Type B pancreatic cell (in vitro differentiated cells): ENCODE results near the gene SIGLEC6. TPM values are rescaled to one million over a fixed set of nuclear protein-coding genes. Genes with fewer than 3 reads are reported as not detected.

ENCODE experiments used
- DNase-seq: peaks from one replicate; pipeline ENCODE4 v3.0.0; 2021; ENCODE audit warnings: mixed read lengths; ENCODE audit not compliant: unreplicated experiment; ENCODE audit errors: extremely low spot score
- H3K27ac Mint-ChIP-seq: 2 replicates; pipeline ENCODE4 v1.8.0; 2021; ENCODE audit warnings: mild to moderate bottlenecking, mixed read lengths
- H3K27me3 Mint-ChIP-seq: 2 replicates; pipeline ENCODE4 v1.8.0; 2021; ENCODE audit warnings: mixed read lengths
- H3K36me3 Mint-ChIP-seq: 2 replicates; pipeline ENCODE4 v1.8.0; 2021; ENCODE audit warnings: mixed read lengths
- H3K4me1 Mint-ChIP-seq: one replicate; pipeline ENCODE4 v1.8.0; 2021; ENCODE audit warnings: mixed read lengths; ENCODE audit not compliant: unreplicated experiment
- H3K4me3 Mint-ChIP-seq: 2 replicates; pipeline ENCODE4 v1.8.0; 2021; ENCODE audit warnings: mild to moderate bottlenecking, mixed read lengths
- H3K9me3 Mint-ChIP-seq: 2 replicates; pipeline ENCODE4 v1.8.0; 2021; ENCODE audit warnings: mixed read lengths
- total RNA-seq: library from RNA; stranded (reverse); gene quantifications from 2 replicates; pipeline ENCODE4 v1.2.1, GENCODE V29; 2021; ENCODE audit warnings: low replicate concordance
- TF ChIP-seq, protein P1 (sequence below): fragments of 200-600 bp; sonication (generic); conservative IDR thresholded peaks from 2 replicates; pipeline ENCODE4 v1.5.0; 2021; ENCODE audit warnings: antibody characterized with exemption, mild to moderate bottlenecking

Gene SIGLEC6
- total RNA-seq, 1 donor from 2014 or later = not detected

DNA sequence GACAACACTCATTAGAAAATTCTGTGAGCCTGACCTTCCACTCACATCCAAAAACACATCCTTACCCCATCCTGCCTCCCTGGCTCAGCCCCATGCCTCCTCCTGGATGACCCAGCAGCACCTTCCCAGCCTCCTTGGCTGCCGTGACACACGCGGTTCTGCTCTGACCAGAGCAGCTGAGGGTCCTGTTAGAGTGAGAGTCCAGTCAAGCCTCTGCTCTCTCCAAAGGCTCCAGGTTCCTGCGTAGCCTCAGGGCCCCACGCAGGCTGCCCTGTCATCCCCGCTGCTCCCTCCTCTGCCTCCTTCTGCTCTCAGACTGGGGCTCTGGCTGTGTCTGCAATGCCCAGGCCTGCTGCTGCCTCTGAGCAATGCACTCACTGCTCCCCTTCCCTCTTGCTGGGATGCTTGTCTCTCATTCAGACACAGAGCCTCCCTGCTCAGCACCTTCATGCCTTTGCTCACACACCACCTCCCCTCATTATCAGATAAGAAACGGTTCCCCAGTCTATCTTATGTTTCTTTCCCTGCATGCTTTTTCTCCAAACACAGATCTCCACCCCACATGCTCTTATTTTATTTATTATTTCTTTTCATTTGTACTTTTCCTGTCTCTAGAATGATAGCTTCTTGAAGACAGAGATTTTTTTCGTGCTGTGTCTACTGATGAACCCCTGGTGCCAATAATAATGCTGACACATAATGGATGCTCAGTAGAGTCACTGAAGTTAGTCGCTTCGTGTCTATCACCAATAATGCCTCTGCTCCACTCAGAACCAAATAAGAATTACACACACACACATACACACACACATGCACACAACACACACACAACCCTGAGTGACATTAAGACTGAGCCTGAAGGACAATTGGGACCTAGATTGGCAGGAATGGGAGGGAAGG, 10.2 kb upstream of the SIGLEC6 start:
- no peaks in the 10 kb centered on the region for H3K4me1 Mint-ChIP-seq
- H3K9me3 Mint-ChIP-seq = peaks cover 4% of the 10 kb centered on the region
- peaks cover 20% of the 10 kb centered on the region for H3K27me3 Mint-ChIP-seq
- no peak for DNase-seq
- H3K4me3 Mint-ChIP-seq = no peak overlapping the region
- TF ChIP-seq, protein P1, sequence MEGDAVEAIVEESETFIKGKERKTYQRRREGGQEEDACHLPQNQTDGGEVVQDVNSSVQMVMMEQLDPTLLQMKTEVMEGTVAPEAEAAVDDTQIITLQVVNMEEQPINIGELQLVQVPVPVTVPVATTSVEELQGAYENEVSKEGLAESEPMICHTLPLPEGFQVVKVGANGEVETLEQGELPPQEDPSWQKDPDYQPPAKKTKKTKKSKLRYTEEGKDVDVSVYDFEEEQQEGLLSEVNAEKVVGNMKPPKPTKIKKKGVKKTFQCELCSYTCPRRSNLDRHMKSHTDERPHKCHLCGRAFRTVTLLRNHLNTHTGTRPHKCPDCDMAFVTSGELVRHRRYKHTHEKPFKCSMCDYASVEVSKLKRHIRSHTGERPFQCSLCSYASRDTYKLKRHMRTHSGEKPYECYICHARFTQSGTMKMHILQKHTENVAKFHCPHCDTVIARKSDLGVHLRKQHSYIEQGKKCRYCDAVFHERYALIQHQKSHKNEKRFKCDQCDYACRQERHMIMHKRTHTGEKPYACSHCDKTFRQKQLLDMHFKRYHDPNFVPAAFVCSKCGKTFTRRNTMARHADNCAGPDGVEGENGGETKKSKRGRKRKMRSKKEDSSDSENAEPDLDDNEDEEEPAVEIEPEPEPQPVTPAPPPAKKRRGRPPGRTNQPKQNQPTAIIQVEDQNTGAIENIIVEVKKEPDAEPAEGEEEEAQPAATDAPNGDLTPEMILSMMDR = no peak
- H3K27ac Mint-ChIP-seq = no peak overlapping the region
- no peaks in the 10 kb centered on the region for H3K36me3 Mint-ChIP-seq

DNA sequence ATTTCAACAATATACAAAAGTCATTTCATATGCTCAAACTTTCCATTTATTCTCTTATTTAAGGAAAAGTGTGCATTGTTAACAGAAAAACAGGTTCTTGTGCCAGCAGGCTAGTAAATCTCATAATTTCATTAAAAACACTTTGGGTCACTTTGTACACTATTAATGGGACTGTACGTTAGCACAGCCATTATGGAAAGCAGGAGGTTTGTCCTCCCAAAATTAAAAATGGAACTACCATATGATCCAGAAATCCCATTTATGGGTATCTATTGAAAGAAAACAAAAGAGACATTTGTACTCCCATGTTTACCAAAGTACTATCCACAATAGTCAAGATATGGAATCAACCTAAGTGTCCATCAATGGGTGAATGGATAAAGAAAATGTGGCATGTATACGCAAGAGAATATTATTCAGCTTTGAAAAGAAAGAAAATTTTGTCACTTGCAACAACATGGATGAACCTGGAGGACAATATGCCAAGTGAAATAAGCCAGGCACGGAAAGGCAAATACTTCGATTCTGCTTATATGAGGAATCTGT, 8.4 kb upstream of the SIGLEC6 start:
- Mint-ChIP-seq H3K27ac (no peak overlapping the region), H3K9me3 (peaks cover 4% of the 10 kb centered on the region), H3K4me1 (no peaks in the 10 kb centered on the region), H3K4me3 (no peak overlapping the region), H3K27me3 (peaks cover 20% of the 10 kb centered on the region), H3K36me3 (no peaks in the 10 kb centered on the region)
- no peak for DNase-seq
- TF ChIP-seq, protein P1 = no peak

DNA sequence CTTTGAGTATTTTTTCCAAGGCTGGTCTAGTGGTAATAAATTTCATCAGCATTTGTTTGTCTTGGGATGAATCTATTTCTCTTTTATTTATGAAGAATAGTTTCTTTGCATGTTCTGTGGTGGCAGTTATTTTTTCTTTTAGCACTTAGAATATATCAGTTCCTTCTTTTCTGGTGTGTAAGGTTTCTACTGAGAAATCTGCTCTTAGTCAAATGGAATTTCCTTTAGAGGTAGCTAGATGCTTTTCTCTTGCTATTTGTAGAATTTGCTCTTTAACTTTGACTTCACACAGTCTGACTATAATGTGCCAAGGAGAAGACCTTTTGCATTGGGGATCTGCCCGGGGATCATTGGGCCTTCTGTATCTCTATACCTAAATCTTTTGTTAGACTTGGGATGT, 4.1 kb upstream of the SIGLEC6 start:
- Mint-ChIP-seq H3K27ac (no peak overlapping the region), H3K4me3 (no peak overlapping the region), H3K9me3 (no peaks in the 10 kb centered on the region)

DNA sequence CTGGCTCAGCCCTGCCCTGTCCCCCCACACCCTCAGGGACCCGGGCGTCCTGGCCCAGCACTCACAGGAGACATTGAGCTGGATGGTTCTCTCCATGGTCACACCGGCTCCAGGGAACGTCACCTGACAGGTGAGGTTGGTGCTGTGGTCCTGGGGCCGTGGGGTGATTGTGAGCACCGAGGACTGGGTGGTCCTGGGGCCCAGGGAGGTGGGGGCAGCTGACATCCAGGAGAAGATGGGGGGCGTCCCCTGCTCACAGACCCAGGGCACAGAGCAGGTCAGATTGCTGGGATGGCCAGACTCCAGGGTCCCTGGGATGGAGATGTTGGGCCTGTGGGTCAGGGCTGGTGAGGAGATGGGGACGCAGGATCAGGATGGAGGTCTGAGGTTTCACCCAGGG, 854 bp downstream of the SIGLEC6 start:
- TF ChIP-seq, protein P1 = no peak
- H3K27me3 Mint-ChIP-seq = peaks cover 22% of the 10 kb centered on the region
- no peak overlapping the region for H3K27ac Mint-ChIP-seq
- no peaks in the 10 kb centered on the region for H3K4me1 Mint-ChIP-seq
- H3K4me3 Mint-ChIP-seq = no peak overlapping the region
- no peak for DNase-seq
- no peaks in the 10 kb centered on the region for H3K36me3 Mint-ChIP-seq
- H3K9me3 Mint-ChIP-seq = no peaks in the 10 kb centered on the region

More for the DNA sequence above, 4.1 kb upstream of the SIGLEC6 start:
- Mint-ChIP-seq H3K36me3 (no peaks in the 10 kb centered on the region), H3K4me1 (no peaks in the 10 kb centered on the region), H3K27me3 (peaks cover 18% of the 10 kb centered on the region)
- TF ChIP-seq, protein P1 = no peak
- no peak for DNase-seq

DNA sequence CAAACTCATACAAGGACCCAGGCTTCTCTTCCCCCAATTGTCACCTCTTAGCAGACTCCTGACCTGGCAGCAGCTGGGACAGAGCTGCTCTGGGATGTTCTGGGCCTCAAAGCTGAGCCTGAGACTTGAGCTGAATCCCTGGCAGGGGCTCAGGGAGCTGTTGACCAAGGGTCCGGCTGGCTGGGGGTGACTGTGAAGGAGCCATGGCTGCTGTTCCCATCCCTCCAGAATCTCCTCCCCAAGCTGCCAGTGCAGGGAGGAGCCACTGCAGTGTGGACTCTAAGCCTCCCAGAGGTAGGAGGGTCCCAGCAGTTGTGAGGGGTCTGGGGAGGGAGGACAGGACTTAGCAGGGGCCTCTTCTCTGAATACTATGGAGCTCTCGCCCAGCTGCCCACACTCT, 2.2 kb downstream of the SIGLEC6 start:
- TF ChIP-seq, protein P1 = no peak
- Mint-ChIP-seq H3K27ac (no peak overlapping the region), H3K4me1 (no peaks in the 10 kb centered on the region), H3K27me3 (peaks cover 22% of the 10 kb centered on the region), H3K4me3 (no peak overlapping the region), H3K9me3 (no peaks in the 10 kb centered on the region), H3K36me3 (no peaks in the 10 kb centered on the region)
- no peak for DNase-seq
